NCI-H748 (cell line): Measurements from ENCODE around the gene SIX1.

ENCODE experiments used
- DNase-seq: peaks from one replicate; lab custom pipeline; 2025; ENCODE audit not compliant: unreplicated experiment; lab: John Stamatoyannopoulos, UW

The SIX1 gene

DNA sequence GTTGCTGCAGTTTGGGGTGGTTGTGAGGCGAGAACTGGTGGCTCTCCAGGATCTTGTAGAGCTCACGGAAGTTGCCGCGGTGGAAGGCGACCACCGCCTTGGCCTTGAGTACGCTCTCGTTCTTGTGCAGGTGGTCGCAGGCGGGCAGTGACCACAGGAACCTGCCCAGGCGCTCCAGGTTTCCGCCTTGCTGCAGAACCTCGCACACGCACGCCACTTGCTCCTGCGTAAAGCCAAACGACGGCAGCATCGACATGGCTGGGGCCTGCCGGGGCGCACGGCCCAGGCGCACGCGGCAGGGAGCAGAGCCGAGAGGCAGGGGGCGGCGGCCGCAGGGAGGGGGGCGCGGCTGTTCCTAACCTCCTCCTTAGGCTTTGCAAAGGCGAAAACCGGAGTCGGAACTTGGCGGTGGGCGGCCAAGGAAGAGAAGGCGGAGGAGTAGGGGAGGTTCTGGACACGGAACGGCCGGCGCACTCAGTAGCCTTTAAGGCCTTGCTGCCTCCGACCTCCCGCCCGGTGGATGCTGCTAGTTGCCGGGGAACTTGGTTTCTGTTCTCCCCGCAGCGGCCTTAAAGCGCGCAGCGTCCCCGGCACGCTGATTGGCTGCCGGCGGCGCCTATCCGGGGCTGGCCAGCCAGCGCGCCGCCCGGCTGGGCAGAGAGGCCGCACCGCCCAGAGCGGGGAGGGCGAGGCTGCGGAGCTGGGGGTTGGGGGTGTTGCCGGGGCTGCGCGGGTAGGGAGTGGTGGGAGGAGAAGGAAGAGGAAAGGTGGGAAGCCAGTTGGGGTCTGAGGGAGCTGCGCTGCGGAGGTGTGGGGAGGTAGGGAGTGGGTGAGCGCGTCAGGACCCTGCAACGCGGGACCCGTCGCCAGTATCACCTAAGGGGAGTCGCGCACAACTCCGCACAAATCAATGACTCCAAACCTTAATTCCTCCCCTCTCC is at the start of gene SIX1:
SIX1 (minus strand) TSS at position 544 of the 941 bp plus-strand sequence; CDS start at position 256, 288 bp downstream.
- DNase-seq, result peak; percentile 98

DNA sequence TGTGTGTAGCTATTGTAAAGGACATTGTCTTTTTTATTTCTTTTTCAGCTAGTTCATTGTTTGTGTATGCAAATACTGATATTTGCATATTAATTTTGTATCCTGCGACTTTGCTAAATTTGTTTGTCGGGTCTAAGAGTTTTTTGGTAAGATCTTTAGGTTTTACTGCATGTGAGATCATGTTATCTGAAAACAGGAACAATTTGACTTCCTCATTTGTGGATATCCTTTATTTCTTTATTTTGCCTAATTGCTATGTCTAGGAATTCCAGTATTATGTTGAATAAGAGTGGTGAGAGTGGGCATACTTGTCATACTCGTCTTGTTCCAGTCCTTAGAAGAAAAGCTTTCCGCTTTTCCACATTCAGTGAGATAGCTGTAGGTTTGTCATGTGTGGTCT is 46.0 kb upstream of the SIX1 start:
- no peak for DNase-seq

DNA sequence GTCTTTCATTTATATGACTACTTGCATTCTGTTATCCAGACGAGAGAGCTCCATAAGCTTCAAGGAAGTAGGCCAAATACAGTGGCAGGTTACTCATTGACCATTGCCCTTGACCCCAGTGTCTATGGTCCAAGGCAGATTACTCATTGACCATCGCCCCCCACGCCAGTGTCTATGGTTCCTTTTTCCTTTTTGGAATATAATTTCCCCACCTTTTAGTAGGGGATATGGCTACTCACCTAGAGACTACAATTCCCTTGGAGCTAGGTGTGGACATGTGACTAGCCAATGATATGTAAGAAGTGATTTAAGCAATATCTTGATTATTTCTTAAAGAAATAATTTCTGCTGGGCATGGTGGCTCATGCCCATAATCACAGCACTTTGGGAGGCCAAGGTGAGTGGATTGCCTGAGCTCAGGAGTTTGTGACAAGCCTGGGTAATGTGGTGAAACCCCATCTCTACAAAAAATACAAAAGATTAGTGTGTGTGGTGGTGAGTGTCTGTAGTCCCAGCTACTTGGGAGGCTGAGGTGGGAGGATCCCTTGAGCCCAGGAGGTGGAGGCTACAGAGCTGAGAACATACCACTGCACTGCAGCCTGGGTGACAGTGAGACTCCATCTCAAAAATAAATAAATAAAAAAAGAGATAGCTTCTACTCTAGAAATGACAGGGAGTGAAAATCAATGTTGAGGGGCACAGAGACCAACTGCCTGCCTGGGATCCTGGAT is 42.3 kb upstream of the SIX1 start:
- no peak for DNase-seq

DNA sequence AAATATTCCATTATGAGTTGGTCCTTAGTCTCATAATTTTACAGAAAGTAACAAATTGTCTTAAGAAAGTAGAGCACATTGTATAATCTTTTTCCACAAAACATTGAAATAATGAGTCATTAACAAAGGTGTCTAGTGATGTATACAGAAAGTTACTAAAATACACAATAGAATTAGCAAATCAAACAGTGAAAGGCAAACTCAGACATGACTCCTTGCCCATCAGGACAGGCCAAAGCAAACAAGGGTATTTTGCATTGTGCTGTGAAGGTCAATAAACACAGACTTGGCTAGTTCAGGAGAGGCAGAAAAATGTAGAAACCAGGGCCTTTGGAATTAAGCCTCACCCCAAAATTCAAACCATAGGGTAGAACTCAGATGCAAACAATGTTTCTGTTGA is 37.6 kb upstream of the SIX1 start:
- DNase-seq, result peak; percentile 63

DNA sequence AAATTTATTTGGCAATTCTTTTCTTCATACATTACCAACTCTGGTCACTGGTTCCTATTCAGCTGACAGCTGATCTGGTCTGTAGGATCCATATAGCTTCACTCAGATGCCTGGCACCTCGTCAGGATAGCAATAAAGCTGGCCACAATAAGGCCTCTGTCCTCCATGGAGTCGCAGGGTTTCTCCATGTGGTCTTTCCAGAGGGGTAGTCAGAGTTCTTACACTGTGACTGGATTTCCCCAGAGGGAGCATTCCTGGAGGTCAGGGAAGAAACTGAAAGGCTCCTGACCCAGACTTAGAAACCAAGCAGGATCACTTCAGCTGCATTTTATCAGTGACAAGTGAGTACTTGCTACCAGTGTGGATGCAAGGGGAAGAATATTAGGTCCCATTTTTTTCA is 34.9 kb upstream of the SIX1 start:
- no peak for DNase-seq

DNA sequence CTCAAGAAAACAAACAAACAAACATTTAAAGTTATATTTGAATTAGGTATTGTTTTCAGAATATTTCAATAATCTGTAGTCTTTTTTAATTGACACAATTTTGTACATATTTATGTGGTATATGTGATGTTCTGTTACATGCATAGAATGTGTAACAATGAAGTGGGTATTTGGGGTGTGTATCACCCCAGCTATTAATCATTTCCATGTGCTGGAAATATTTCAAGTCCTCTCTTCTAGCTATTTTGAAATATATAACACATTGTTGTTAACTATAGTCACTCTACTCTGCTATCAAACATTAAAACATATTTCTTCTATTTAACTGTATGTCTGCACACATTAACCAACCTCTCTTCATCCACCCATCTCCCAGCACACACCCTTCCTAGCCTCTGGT is 32.0 kb upstream of the SIX1 start:
- no peak for DNase-seq

DNA sequence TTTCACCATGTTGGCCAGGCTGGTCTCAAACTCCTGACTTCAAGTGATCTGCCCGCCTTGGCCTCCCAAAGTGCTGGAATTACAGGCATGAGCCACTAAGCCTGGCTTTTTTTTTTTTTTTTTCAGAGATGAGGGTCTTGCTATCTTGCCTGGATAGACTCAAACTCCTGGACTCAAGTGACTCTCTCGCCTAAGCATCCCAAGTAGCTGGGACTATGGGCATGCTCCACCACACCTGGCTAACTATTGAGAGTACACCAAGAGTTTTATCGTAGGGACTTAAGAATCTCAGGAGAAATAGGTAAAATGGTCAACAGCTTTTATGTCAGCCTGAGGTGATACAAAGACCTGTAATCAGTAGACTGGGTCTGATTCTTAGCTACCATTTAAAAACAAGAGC is 31.2 kb upstream of the SIX1 start:
- no peak for DNase-seq

DNA sequence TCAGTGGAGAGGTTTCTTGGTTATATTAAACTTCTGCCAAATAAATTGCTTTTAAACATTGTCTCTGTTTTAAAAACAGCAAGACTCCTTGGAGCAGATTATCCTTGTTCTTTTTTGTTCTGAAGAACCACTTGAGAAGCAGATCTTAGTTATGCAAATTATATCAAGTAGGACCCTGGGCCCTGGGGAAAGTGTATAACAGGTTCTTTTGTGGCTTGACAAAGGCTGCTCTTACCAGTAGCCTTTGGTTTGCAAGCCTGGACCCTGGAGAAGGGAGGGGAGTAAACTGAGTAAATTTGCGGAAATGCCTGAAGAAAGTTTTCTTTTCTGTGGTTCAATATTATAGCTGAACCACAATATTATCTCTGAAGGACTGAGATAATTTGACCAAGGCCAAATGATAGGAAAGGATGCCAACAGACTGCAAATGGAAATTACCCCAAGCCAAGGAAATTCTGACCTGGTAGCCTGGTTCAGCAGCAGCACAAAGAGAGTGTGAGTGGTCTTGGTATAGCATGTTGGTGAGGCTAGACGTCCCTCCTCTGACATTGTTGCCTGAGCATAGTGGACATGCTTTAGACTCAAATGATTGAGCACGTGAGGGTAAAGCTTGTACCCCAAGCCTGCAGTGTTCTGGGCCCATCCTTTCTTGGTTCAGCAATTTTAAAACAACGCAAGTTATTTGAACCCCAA is 30.4 kb upstream of the SIX1 start:
- DNase-seq, result no peak

DNA sequence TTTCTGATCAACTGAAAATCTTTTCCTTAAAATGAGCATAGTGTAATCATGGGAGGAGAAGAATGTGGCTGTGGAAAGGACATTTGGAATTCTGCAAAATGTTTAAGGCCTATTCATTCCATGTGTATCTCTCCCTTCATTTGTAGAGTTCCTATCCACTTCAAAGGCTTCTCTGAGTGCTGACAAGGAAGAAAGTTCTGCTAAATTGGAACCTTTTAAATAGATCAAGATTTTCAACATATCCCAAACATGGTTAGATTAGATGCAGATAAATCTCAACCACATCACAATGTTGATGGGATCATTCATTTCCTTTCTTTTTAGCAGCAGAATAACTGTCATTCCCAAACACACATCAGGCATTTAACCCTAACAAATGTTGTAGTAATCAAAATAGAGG is 28.4 kb upstream of the SIX1 start:
- no peak for DNase-seq

DNA sequence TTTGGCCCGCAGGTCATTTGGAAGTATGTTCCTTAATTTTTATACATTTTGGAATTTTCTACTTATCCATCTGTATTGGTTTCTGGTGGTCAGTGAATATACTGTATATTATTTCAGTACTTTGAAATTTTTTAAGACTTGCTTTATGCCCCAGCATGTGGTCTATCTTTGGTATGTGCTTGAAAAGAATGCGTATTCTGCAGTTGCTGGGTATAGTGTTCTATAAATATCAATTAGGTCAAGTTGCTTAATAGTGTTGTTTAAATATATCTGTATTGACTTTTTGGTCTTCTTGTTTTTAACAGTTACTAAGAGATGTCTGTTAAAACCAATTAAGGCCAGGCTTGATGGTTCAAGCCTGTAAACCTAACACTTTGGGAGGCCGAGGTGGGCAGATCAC is 21.7 kb upstream of the SIX1 start:
- DNase-seq, result no peak

DNA sequence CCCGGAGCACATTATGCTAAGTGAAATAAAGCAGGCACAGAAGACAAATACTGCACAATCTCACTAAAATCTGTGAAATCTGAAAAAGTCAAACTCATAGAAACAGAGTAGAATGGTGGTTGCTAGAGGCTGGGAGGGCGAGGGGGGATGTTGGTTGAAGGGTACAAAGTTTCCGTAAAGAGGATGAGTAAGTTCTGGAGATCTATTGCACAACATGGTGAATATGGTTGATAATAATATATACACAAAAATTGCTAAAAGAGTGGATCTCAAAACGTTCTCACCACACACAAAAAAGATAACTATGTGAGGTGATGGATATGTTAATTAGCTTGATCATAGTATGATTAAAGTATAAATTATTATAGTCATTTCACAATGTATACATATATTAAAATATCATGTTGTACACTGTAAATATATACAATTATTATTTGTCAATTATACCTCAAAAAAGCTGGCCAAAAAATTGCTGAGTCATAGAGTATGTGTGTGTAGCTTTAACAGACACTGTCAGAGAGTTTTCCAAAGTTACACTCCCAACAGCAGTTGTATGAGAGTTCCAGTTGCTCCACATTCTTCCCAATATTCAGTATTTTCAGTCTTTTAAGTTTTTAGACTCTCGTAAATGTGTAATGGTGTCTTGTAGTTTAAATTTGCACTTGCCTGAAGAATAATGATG is 19.3 kb upstream of the SIX1 start:
- no peak for DNase-seq

DNA sequence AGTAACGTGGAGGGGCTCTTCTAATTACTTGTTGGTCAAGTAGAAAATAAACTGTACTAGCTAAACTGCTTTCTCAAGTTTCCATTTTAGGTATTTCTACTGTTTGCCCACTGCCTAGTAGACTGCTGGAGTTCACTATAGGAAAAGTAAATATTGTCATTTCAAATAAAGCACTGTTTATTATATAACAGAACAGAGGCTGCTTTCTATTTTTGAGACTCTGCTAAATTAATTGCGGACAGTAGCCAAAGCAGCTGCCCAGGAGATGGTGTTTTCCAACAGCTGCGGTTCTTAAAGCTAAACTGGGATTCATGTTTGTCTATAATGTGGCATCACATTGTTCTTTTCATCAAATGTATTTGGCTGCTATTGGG is 15.9 kb upstream of the SIX1 start:
- peak; percentile 93 for DNase-seq

DNA sequence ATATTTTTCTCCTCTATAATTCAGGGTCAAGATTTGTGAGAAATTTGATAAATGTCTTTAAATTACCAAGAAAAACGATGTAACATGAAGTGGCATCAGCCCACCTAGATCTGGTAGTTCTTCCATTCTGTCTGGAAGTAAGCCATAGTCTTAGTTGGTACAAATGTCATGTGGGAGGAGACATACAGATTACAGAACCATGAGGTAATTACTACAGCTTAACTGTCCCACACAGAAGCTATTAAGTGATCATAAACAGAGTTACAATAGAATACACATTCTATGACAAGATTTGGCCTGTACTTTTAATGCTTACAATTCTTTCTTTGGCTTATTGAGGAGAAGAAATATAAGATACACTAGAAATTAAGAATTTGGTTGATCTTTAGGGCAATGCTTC is 13.7 kb upstream of the SIX1 start:
- DNase-seq, result no peak

DNA sequence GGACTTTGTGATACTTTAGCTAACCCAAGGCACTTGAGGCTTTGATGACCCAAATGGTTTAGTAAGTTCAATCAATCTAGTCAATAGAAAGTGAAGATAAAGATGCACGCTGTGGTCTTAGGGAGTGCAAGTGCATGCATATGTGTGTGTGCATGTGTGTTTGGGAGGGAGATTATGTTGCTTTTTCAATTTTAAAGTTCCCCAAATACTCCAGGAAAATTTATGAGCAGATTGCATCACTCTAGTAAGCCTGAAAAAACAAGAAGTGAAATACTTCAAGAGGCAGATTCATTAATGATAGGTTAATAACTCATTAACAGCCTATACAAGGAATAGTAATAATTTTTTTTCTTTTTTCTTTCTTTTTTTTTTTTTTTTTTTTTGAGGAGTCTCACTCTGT is 12.4 kb upstream of the SIX1 start:
- no peak for DNase-seq

DNA sequence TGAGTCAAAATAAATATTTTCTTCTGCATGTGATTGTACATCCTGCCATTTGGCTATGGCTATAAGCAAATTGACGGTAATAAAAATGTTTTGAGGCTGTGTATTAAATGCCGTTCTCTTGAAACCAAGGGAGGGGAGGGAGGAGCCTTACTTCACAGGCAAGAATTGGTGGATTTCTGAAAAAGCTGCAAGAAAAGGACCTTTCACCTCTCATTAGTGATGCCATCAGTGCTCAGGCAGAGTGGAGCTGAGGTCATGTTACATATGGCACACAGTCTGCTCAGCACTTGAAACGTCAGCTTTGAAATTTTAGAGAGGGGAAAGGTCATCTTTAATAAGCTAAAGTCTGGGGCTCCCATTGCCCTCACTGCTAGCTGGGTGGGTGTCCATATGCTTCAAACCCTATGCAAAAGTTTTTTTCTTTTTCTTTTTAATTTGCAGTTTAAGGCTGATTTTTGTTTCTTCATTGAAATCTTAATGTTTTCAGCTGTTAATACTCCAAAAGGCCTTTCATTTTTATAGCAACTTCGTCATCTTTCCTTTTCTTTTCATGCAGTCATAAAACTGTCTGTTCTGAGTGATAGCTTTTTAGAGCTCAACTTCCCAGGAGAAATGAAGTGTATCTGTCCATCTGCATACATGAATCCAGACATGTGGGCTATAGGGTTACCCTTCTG is 9.8 kb upstream of the SIX1 start:
- peak; percentile 42 for DNase-seq

DNA sequence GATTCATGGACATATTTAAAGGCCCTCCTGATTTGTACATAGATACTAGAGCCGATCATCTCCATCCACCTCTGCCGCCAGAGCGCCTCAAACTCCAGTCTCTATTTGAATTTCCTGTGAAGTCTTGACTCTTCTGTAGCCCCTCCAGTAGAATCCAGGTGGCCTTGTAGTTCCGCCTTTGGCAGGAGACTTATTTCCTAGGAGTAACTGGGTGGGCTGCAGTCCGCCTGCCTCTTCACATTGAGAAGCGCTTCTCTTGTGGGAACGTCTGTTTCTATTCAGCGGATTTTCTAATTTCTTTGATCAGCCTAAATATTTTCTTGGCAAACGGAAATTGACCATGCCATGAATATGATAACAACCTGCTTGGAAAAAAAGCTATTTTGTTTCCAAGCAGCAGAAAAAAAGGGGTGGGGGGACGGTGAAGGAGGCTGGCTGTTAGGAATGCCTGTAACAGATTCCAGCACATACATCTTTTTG is 9.0 kb upstream of the SIX1 start:
- DNase-seq, result peak; percentile 43

DNA sequence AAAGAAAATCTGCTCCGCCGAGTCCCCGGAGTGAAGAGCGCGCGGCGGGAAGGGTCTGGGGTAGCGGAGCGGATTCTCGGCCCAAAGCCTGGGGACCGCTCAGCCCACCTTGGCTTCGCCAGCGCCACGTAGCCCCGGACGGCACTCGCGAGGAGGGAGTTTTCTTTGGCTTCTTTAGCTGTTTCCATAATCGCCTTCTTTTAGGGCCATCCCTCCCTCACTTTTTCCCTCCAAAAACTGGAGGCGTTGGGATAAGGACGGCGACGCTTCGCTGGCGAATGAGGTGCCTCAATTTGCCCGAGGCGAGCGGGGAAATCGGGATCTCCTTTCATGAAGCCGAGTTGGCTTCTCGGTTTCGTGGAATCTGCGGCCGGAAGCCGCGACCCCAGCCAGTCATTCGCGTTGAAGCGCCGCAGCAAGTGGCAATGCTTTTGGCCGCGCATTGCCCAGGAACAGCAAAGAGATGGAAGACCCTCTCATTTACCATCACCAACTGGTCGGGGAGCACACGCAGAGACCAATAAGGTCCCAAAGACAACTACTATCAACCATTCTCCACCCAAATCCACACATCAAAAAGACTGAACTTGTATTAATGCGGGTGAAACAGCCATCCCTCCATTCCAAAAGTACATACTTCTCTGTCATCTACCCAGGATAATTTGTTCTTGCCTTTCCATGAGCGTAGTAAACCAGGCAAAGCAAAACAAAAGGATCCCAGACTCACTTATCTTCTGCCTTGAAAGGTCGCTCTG is 8.4 kb upstream of the SIX1 start:
- DNase-seq, result peak; percentile 75

DNA sequence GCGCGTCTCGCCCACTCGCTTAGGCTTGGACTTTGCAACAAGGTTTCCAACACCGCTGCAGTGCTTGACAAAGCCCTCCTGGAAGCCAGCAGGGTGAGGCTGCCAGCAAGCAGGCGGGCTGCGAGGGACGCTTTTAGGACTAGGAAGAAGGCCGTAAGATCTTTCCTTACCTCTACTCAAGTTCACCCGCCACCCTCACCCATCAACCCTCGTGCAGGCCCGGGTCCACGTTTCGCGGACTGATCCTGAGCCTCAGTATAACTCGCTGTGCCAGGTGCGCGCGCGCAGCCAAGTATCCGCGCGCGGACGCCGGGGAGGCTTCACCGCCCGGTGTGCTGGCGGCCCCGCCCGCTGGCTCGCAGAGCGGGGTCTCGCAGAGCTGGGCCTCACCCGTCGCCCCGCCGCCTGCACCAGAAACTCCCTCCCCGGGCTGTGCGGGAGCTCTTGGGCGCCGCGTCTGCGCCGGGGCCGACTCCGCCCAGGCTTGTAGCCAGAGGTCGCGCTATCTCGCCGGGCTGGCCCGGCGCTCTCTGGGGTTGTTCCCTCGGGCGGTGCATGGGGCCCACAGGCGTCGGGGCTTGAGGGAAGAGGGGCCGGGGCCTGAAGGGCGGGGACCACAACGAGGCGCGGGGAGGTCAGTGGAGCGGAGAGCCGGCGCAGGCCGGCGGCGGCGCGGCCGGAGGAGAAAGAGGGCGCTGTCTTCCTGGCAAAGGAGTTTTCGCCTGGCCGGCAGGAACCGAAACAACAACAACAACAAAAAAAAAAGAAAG is 7.6 kb upstream of the SIX1 start:
- DNase-seq, result peak; percentile 96
